Activated CD4-positive, alpha-beta T cell treated with anti-CD3 and anti-CD28 coated beads for 24 hours (primary cell): ENCODE results near the gene AURKA.

Experiments
- DNase-seq, 2 donors: peaks; one replicate each; pipeline ENCODE4 v3.0.0-alpha.2; 2020; ENCODE audit warnings: low read depth in 2 of 2

AURKA gene

DNA sequence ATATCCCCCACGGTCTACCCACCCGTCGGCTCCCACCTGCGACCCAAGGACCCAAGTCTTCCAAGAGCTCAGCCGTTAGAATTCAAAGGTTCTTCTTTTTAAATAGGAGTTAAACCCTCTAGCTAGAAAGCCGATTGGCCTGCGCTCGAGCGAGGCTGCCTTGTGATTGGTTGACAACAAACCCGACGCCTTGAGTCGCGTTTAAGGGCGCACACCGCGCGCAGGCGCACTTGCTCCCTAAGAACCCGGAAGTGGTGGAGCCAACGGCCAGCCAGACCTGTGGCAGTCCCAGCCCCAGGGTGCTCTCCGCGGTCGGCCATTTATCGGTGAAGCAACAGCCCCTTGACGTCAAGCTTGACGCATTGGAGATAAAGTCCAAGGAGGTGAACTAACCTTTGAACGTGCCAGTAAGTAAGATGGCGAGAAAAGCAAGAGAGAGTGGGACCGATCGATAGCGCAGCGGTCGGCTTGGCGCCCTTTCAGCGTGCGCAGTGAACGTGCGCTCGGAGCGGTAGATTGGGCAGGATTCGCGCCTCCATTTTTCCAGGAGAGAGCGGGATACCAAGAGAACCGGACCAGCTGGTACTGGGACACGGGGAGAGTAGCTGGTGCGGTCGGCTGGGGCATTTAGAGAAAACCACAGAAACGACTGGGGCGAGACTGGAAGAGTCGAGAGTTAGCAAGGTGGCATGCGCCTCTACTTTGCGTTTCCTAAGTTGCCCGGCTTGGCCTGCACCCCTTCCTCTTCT lies at the start of gene AURKA, which contains the start of gene CSTF1:
Gene AURKA, minus strand, starts transcription at position 84 of the 749 bp plus-strand sequence. CDS start 4,018 bp downstream, outside the sequence.
Gene CSTF1, plus strand, starts transcription at position 514 of the 749 bp plus-strand sequence. CDS start 2,908 bp downstream, outside the sequence.
- peak; percentile 98 to 99 for DNase-seq

GRCh38 chr20:56440346-56441007 lies 48.5 kb upstream of the AURKA start:
- DNase-seq = peak in 1 of 2 donors; percentile 21

- no peak for DNase-seq
Observed at GRCh38 chr20:56439771-56440291, 47.8 kb upstream of the AURKA start.

- DNase-seq = no peak
Observed at GRCh38 chr20:56438284-56438683, 46.3 kb upstream of the AURKA start.

GRCh38 chr20:56437196-56437960 lies 45.4 kb upstream of the AURKA start:
- no peak for DNase-seq

DNA sequence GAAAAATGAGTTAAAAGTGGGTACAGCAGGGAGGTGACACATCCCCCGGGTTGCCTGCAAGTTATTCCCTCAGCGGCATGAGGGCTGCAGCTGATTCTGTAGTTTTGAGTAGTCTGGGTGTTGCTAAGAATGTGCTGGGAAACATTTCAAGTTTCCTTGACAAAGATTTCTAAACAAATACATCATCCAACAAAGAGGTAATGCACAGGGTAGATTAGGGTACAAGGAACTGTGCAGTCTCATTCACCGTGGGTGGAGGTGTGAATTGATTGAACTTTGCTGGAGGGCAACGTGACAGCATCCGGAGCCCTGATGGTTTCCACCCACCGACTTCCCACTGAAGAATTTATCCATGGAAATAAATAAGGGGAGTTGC lies 41.9 kb upstream of the AURKA start:
- DNase-seq = no peak

DNA sequence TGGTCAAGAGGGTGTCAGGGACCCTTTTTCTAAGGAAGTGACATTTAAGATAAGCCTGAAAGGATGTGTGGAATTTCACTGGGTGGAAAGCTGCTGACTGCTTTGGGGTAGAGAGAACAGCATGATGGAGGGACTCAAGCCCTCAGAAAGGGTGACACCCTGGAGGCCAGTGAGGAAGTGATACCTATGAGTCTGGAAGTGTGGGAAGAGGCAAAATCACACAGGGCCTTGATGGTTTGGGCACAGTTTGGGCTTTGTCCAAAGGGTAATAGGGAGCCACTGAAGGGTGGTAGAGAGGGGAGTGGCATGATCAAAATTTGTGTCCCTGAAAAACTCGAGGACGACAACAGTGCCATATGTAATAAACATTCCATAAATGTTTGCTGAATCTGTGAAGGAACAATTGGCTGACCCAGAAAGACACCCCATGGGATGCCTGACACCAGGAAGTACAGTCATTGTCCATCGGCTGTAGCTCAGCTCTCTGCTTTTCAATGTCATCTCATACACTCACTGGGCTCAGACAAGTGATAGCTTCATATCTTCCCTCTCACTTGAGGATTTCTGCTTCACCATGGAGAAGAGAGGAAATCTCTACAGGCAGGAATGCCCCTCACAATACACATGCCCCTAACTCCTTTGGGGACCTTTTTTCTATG lies 41.3 kb upstream of the AURKA start:
- no peak for DNase-seq

GRCh38 chr20:56431471-56431870 lies 39.5 kb upstream of the AURKA start:
- no peak for DNase-seq

DNA sequence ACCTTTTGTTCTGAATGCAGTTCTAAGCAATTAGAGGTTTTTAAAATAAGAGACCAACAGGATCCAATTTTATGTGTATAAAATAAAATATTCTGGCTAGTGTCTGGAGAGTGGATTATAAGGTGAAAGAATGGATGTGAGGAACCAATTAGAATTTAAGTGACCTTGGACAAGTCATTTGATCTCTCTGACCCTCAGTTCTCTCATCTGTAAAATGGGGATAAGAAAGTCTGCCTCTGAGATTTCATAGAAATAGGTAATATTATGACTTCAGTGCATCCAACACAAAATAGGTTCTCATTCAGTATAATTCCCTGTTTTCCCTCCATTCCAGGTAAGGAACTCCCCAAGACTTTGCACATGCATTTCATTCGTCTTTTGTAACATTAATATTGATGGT lies 38.9 kb upstream of the AURKA start:
- DNase-seq = no peak

DNA sequence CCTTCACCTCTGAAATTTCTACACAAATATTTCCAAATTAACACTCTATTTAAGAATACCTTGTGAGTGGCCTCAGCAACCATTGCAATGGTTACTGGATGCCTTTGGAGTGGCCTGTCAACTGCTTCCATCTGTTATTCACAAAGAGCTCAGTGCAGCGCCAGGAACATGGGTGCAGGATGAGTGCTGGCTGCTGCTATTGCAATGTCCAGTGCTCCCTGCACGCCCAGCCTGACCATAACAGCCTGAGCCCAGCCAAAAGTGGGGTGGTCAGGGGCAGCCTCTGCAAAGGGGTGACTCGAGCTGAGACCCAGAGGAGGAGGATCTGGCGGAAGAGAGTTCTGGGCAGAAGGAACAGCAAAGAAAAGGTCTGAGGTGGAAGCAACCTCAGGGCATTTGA lies 38.4 kb upstream of the AURKA start:
- DNase-seq = no peak

GRCh38 chr20:56429941-56430340 lies 37.9 kb upstream of the AURKA start:
- no peak for DNase-seq

DNA sequence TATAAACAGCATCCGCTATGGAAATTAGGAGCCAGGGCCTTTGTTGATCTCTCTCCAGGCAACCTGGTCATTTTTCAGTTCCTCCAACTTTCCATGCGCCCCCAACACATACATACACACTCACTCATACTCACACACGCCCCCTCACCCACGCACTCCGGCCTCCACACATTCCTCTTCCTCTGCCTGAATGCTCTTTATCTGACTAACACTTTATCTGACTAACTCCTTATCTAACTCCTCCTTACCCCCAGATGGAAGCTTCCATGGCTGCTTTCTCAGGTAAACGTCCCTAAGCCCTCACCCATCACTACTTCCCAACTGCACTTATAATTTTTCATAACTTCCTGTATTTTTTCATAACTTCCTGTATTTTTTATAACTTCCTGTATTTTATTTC lies 37.5 kb upstream of the AURKA start:
- DNase-seq = peak in 1 of 2 donors; percentile 24

DNA sequence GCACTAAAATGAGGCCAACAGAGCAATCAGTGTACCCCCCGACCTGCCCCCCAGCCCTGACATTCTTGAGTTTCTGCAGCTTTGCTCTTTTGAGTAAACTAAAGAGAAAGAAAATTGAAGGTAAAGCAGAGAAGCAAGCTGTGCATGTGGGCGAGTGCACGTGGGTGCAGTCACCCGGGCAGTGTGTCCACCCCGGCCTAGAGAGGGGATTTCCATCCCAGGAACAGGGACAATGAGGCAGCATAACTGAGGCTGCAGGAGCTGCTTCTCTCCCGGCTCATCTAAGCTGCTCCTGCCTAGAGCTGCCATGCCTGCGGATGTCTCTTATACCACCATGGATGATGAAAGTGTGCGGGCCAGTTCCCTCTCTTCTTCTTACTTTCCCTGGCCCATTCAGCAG lies 36.9 kb upstream of the AURKA start:
- no peak for DNase-seq

- DNase-seq = no peak
Observed at GRCh38 chr20:56428410-56428809, 36.4 kb upstream of the AURKA start.

- DNase-seq = no peak
Observed at GRCh38 chr20:56427797-56428196, 35.8 kb upstream of the AURKA start.

GRCh38 chr20:56426926-56427325 lies 34.9 kb upstream of the AURKA start:
- DNase-seq = no peak

DNA sequence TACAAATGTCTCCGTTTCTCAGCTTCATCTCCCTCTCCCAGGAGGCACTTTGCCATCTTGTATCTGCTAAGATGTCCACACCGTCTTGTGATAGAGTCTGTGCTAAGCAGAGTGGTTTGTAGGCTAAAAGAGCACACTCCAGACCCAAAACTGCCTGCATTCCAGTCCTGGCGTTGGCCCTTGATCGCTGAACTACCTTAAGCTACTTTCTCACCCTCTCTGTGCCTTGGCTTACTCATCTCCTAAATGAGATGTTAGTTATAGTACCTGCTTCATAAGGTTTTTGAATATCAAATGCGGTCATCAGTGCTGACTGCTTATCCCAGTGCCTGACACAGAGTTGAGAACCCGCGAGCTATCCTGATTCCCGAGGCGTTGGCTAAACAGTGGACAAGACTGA lies 34.0 kb upstream of the AURKA start:
- no peak for DNase-seq

DNA sequence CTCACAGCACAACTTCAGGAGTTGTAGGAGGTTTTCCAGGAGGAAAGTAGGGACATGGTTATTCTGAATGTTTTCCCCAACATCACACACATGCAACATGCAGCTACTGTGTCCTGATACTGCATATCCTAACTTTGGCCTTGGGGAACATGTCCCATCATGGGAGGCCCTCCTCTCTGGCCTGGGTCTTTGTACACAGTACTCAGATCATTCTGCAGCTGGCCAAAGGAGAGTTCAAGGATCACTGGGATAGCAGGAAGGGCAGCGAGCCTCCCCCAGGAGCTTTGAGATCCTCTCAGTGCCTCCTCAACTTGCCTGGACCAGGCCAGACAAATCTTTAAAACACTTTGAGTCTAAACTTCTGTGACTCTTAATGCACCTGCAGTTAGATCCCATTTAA lies 32.9 kb upstream of the AURKA start:
- no peak for DNase-seq

- no peak for DNase-seq
Observed at GRCh38 chr20:56423886-56424285, 31.9 kb upstream of the AURKA start.

DNA sequence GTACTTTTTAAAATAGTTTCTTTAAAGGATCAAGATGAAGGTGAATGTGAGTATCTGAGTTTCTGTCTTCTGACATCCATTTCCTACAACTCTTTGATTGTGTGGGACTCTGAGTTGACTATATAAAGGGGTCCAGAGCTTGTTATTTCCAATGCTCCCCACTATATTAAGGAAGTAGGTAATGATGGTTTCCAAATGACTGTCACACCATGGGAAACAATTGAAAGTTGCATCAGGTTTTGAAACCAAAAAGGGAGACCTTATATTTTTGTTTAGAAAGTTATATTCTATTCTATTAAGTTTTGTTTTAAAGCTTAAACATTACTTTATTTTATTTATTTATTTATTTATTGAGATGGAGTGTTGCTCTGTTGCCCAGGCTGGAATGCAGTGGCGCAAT lies 31.2 kb upstream of the AURKA start:
- DNase-seq = no peak

DNA sequence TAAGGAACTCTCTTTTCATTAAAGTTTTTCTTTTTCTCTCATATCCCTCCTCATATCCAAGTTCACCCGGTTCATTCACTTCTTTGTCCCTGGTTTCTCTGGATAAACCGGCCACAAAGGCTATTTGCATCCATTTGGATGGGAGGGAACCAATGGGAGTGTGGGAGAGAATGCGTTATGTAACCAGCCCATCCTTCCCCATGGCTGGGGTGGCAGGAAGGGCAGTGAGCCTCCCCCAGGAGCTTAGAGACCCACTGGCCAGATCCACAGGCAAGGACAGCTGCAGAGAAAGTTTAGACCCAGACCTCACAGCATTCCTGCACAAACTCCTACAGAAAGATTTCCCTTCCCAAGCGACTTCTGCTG lies 30.8 kb upstream of the AURKA start:
- DNase-seq = no peak
